ENCODE measurements around the gene MEGF11.

GRCh38 chr15:65987100-65987499, 266.4 kb downstream of the MEGF11 start:
- TF ChIP-seq CSRNP3 (CRISPR knock-in tag; IDR thresholded peaks at IDR 0.05): no peak
- TF ChIP-seq POU6F1 (CRISPR knock-in tag; IDR thresholded peaks at IDR 0.05; ENCODE audit: borderline replicate concordance, low read depth): no peak
- no peak for TF ChIP-seq ZNF565 (CRISPR knock-in tag; conservative IDR thresholded peaks at IDR 0.05; ENCODE audit: low read depth)
- TF ChIP-seq PPARA (CRISPR knock-in tag; IDR thresholded peaks at IDR 0.05; ENCODE audit: borderline replicate concordance): no peak
- TF ChIP-seq ZNF8 (CRISPR knock-in tag; IDR thresholded peaks at IDR 0.05): no peak
- TF ChIP-seq TCF4 (CRISPR knock-in tag; IDR thresholded peaks at IDR 0.05; ENCODE audit: borderline replicate concordance): no peak
- no peak for TF ChIP-seq ZC3H10 (CRISPR knock-in tag; IDR thresholded peaks at IDR 0.05)
- no peak for TF ChIP-seq ARNTL (CRISPR knock-in tag; IDR thresholded peaks at IDR 0.05; ENCODE audit: borderline replicate concordance, low read depth)
- TF ChIP-seq RARB (CRISPR knock-in tag; IDR thresholded peaks at IDR 0.05): no peak
- TF ChIP-seq CREB5 (CRISPR knock-in tag; IDR thresholded peaks at IDR 0.05; ENCODE audit: low read depth): no peak
- no peak for TF ChIP-seq CSDC2 (CRISPR knock-in tag; IDR thresholded peaks at IDR 0.05)
- no peak for TF ChIP-seq TOX (CRISPR knock-in tag; IDR thresholded peaks at IDR 0.05; ENCODE audit: borderline replicate concordance)
- no peak for TF ChIP-seq BACH2 (CRISPR knock-in tag; IDR thresholded peaks at IDR 0.05; ENCODE audit: borderline replicate concordance)
- TF ChIP-seq OSR1 (CRISPR knock-in tag; IDR thresholded peaks at IDR 0.05): no peak
